NCI-H748 (cell line): Measurements from ENCODE around the gene HBS1L.

Experiments used
- DNase-seq: peaks from one replicate; lab custom pipeline; 2025; ENCODE audit not compliant: unreplicated experiment; lab: John Stamatoyannopoulos, UW

Gene HBS1L

GRCh38 chr6:134918418-134918961, 136.1 kb downstream of the HBS1L start:
- no peak for DNase-seq

GRCh38 chr6:134911547-134911946, 143.1 kb downstream of the HBS1L start:
- DNase-seq: peak; percentile 16

GRCh38 chr6:134910593-134910935, 144.1 kb downstream of the HBS1L start:
- no peak for DNase-seq
